Measurements from ENCODE around the gene TNF.

TNF gene

DNA sequence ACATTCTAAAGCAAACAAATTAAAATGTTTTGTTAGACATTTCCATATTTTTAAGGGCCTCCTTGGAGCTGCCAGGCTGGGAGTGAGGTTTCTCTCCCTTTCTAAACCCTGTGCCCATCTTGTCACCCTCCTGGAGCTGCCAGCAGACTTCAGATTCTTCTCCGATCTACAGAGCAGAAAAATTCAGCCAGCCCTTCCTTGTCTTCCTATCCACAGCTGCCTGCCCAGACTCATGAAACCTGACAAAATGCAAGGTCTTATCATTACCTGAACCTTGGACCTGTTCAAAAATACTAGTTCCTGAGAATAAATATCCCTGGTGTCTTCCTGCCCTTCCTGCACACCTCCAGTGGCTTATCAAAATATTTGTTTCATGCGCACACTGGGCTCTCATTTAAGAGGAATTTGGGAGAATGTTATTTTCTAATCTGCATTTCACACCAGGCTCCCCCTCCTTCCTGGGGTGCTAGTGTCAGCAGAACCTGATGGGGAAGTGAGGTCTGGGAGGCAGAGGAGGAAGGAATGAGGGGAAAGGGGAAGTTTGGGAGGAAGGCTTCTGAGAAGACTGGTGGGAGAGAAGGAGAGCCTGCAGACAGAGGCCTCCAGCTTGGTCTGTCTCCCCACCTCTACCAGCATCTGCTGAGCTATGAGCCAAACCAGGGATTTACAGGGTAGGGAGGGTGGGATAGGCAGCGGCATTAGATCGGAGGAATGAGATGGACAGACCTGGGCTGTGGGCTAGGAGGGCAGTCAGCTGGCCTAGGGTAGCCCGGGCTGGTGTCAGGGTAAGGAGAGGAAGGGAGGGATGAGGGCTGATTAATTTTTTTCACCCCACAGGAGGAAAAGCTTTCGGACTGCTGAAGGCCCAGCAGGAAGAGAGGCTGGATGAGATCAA is 39.6 kb downstream of the TNF start, which contains the start of gene AIF1:
TSS of gene AIF1 (plus strand) at position 551 of the 895 bp plus-strand sequence. CDS start at position 647, 96 bp downstream.
- DNase-seq (ENCODE audit: insufficient read length, low spot score): no peak
- TF ChIP-seq, protein P1, sequence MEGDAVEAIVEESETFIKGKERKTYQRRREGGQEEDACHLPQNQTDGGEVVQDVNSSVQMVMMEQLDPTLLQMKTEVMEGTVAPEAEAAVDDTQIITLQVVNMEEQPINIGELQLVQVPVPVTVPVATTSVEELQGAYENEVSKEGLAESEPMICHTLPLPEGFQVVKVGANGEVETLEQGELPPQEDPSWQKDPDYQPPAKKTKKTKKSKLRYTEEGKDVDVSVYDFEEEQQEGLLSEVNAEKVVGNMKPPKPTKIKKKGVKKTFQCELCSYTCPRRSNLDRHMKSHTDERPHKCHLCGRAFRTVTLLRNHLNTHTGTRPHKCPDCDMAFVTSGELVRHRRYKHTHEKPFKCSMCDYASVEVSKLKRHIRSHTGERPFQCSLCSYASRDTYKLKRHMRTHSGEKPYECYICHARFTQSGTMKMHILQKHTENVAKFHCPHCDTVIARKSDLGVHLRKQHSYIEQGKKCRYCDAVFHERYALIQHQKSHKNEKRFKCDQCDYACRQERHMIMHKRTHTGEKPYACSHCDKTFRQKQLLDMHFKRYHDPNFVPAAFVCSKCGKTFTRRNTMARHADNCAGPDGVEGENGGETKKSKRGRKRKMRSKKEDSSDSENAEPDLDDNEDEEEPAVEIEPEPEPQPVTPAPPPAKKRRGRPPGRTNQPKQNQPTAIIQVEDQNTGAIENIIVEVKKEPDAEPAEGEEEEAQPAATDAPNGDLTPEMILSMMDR (IDR thresholded peaks at IDR 0.05; ENCODE audit: insufficient read depth, missing control alignments): no peak
- no peak for FAIRE-seq

DNA sequence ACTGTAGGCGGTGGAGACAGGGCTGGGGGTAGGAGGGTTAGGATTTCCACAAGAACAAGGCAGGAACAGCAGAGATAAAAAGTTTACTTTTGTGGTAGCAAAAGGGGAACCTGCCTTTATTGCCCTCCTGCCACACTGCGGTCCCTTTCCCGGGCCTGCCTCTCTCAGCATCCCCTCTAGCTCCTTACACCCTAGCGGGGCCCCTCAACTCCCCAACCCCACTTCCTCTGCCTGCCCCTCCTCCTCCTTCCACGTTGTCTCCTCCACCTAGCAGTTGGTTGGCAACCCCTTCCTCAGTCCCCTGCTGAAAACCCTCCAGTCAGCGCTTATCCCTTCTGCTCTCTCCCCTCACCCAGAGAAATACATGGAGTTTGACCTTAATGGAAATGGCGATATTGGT is 40.4 kb downstream of the TNF start:
- DNase-seq (ENCODE audit: insufficient read length, low spot score) (no peak), FAIRE-seq (no peak)
- TF ChIP-seq, protein P1 (IDR thresholded peaks at IDR 0.05; ENCODE audit: insufficient read depth, missing control alignments): no peak

- TF ChIP-seq, protein P1 (IDR thresholded peaks at IDR 0.05; ENCODE audit: insufficient read depth, missing control alignments): no peak
- FAIRE-seq: no peak
- DNase-seq (ENCODE audit: insufficient read length, low spot score): no peak
These were observed 41.6 kb downstream of the TNF start for GRCh38 chr6:31617010-31617409.

DNA sequence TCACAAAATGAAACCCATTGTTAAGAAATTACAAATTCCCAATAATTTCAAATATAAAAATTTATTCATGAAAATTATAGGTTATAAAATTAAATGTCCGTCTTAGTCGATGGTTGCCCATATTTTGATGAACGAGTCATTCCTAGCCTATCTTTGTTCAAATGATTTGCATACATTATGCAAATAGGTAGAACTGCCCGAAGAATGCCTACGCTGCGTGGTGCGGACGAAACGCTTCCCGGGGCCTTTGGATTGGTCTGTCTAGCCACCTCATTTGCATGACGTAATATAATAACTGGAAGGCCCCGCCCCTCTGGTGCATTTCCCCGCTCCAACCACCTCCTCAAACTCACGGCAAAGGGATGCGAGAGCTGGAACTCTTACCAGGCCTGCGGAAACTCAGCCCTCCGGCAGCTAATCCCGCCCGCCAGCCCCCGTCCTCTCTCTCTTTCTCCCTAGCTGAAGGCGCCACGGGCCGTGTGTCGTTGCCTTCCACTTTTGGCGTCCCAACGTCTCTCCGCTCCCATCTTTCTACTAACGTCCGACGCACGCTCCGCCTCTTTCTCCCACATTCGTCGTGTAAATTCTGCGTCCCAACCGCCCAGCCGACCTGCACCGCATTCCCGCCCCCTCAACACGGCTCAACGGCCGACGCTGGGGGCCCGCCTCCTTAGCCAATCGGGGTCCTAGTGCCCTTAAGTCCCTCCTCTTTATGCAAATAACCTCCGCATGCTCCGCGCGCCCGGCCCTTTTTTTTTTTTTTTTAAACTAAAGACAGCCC is 44.6 kb downstream of the TNF start:
- DNase-seq (ENCODE audit: insufficient read length, low spot score) (peak; percentile 73), FAIRE-seq (no peak)
- TF ChIP-seq, protein P1 (IDR thresholded peaks at IDR 0.05; ENCODE audit: insufficient read depth, missing control alignments): no peak

DNA sequence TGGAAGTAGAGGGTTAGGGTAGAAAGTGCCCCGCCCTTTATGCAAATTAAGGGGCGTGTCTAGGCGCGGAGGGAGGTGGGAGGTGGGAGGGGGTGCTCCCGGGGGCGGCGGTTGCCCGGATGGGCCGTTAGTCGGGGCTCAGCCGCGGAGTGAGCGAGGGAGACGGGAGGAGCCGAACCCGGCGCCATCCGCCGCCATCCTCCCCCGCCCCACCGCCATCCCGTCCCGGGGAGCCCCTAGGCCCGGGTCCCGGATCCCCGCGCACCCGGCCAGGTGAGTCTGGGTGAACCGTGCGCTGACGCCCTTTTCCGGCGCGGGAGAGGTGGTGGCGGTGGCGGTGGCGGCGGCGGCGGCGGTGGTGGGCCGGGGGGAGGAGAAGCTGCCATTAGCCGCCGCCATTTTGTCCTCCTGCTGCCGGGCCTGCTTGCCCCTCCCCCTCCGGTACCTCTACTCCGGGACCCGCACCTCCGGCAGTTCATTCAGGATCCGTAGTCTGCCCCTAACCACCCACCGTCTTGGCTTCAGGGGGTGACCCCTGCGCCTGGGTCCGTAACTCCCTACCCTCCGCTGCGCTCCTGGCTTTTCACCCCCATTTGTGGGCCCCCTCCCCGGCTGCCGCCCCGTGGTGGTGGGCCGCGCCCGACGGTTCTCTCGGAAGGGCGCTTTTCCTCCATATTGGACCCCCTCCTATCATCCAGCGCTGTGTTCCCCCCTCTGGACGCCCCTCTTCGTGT is 45.4 kb downstream of the TNF start, which contains the start of gene PRRC2A:
TSS of gene PRRC2A (plus strand) at position 130 of the 734 bp plus-strand sequence. CDS start 2,075 bp downstream, outside the sequence.
- no peak for FAIRE-seq

GRCh38 chr6:31621320-31621939 is 46.1 kb downstream of the TNF start:
- TF ChIP-seq, protein P1 (IDR thresholded peaks at IDR 0.05; ENCODE audit: insufficient read depth, missing control alignments): no peak
- no peak for FAIRE-seq
- no peak for DNase-seq (ENCODE audit: insufficient read length, low spot score)

More for the DNA sequence above, 45.4 kb downstream of the TNF start, which contains the start of gene PRRC2A:
- peak; percentile 73 for DNase-seq (ENCODE audit: insufficient read length, low spot score)
- TF ChIP-seq, protein P1 (IDR thresholded peaks at IDR 0.05; ENCODE audit: insufficient read depth, missing control alignments): no peak

All from D721Med (cell line).